Muscle of leg (tissue), 11 donors: ENCODE results near the gene ANO2. TPM values are rescaled to one million over a fixed set of nuclear protein-coding genes. Genes with fewer than 3 reads are reported as not detected.

Experiments
- DNase-seq: peaks from one replicate; pipeline ENCODE4 v3.0.0; 2013
- H3K27ac ChIP-seq: one replicate; pipeline ENCODE4 v1.5.1; 2013; ENCODE audit warnings: mild to moderate bottlenecking, low read length, control low read depth
- H3K27me3 ChIP-seq: one replicate; pipeline ENCODE4 v1.6.1; 2013; ENCODE audit warnings: low read length; ENCODE audit not compliant: control insufficient read depth, insufficient read depth
- H3K36me3 ChIP-seq: one replicate; pipeline ENCODE4 v1.6.1; 2013; ENCODE audit warnings: low read length; ENCODE audit not compliant: control insufficient read depth, insufficient read depth
- H3K4me1 ChIP-seq: one replicate; pipeline ENCODE4 v1.6.1; 2013; ENCODE audit warnings: low read length; ENCODE audit not compliant: control insufficient read depth, insufficient read depth
- H3K4me3 ChIP-seq: one replicate; pipeline ENCODE4 v1.5.1; 2013; ENCODE audit warnings: low read length, control low read depth
- H3K9me3 ChIP-seq: replicated peaks from 2 replicates; pipeline ENCODE4 v1.6.1; 2013; ENCODE audit warnings: low read depth, low read length; ENCODE audit not compliant: control insufficient read depth
- WGBS: methylation state at CpG from one replicate; pipeline ENCODE4 v1.1.5; 2013; ENCODE audit warnings: missing lambda C conversion rate; ENCODE audit not compliant: insufficient coverage; 5-methylcytosine and 5-hydroxymethylcytosine counted together
- polyA plus RNA-seq, 8 donors: library from polyadenylated mRNA; unstranded; fragments of 120-200 nt; gene quantifications; one replicate each; pipeline versions ENCODE4 v1.2.1 to v1.2.3, GENCODE V29; 2013; ENCODE audit warnings: inconsistent platforms in 1 of 8, low replicate concordance in 1 of 8; ENCODE audit not compliant: insufficient read length in 8 of 8, insufficient read depth in 1 of 8
- total RNA-seq: library from RNA; stranded (reverse); fragments of 120-200 nt; gene quantifications from one replicate; pipeline ENCODE4 v1.2.4, GENCODE V29; 2013

ANO2 gene
- total and polyA plus RNA-seq, 9 donors = 2.5 to 5.9 (median 3.5) TPM

GRCh38 chr12:5976196-5976595 is 31.1 kb upstream of the ANO2 start:
- Histone ChIP-seq H3K27ac (no peak overlapping the region), H3K27me3 (no peaks in the 10 kb centered on the region), H3K4me3 (no peak overlapping the region), H3K4me1 (no peaks in the 10 kb centered on the region), H3K36me3 (peaks cover 3% of the 10 kb centered on the region), H3K9me3 (peaks cover 2% of the 10 kb centered on the region)
- 80% methylated on average over 8 of the region's 9 CpGs for WGBS
- no peak for DNase-seq

GRCh38 chr12:5973461-5974115 is 28.5 kb upstream of the ANO2 start:
- 86% methylated on average over 7 of the region's 8 CpGs for WGBS
- H3K27ac ChIP-seq = no peak overlapping the region
- peaks cover 3% of the 10 kb centered on the region for H3K36me3 ChIP-seq
- no peak overlapping the region for H3K4me3 ChIP-seq
- no peaks in the 10 kb centered on the region for H3K9me3 ChIP-seq
- H3K4me1 ChIP-seq = no peaks in the 10 kb centered on the region
- no peak for DNase-seq
- no peaks in the 10 kb centered on the region for H3K27me3 ChIP-seq

- no peak for DNase-seq
- H3K4me1 ChIP-seq = no peaks in the 10 kb centered on the region
- WGBS = 51% methylated on average over 2 of the region's 8 CpGs
- H3K27me3 ChIP-seq = no peaks in the 10 kb centered on the region
- H3K27ac ChIP-seq = no peak overlapping the region
- H3K9me3 ChIP-seq = no peaks in the 10 kb centered on the region
- no peak overlapping the region for H3K4me3 ChIP-seq
- H3K36me3 ChIP-seq = peaks cover 3% of the 10 kb centered on the region
Observed at GRCh38 chr12:5972387-5972786, 27.3 kb upstream of the ANO2 start.

DNA sequence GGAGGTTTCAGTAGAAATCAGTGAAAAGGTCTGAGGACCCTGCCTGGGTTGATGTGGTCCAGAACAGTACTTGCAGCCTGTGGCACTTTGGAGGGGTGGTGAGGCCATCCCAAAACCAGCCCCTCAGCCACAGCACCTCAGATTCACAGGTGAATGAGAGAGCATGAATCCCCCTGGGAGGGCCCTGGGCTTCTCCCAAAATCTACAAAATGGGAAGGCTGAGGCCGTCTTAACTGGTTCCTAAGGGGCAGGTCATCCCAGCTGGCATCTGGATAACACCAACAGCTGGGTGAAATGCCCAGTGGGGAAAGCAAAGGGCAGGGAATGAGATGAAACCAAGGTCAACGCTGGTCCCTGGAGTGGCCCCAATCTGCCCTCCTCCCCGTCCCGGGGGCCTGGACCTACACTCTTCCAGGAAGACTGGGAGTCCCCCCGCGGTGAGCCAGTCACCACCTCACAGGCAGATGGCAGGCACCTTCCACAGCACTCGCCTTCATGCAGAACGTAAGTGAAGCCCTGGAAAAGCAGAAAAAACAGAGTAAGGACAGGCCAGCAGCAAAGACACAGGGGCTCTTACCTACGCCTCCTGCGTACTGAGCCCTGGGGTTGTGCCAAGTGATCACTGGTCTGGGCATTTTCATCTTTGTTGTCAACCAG is 26.3 kb upstream of the ANO2 start:
- no peak for DNase-seq
- Histone ChIP-seq H3K9me3 (no peaks in the 10 kb centered on the region), H3K27me3 (no peaks in the 10 kb centered on the region), H3K36me3 (peaks cover 3% of the 10 kb centered on the region), H3K27ac (no peak overlapping the region), H3K4me3 (no peak overlapping the region), H3K4me1 (no peaks in the 10 kb centered on the region)
- 85% methylated on average over 9 of the region's 10 CpGs for WGBS

DNA sequence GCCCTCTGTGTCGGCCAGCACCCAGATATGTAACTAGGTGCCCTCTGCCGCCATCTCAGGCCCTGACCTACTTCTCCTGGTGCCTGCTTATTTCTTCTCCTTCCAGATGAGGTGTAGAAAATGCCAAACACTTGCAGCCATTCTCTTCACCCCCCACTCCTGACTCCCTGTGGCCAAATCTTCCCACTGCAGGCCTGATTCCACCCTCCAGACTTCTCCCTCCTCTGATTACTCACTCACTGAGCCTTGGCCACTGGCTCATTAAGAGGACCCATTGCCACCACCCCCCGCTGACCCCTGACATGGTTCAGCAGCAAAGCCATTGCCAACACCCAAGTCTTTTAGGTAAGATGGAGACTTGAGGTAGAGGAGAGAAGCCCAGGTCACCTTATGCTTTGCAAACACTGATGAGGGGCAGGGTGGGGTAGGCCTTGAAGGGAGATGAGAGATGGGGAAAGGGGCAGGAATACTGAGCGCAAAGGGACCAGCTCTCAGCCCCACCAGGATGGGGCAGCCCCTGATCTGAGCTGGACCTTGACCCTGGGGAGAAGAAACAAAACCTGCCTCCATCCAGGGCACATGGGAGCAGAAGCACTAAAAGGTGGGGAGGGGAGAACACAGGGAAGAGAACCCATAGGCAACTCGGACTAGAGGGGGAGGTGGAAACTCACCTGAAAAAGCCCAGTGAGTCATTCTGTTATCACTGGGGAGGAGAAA is 25.1 kb upstream of the ANO2 start:
- 89% methylated on average over 4 of the region's 5 CpGs for WGBS
- no peaks in the 10 kb centered on the region for H3K27me3 ChIP-seq
- H3K36me3 ChIP-seq = no peaks in the 10 kb centered on the region
- no peak overlapping the region for H3K27ac ChIP-seq
- DNase-seq = no peak
- H3K4me3 ChIP-seq = no peak overlapping the region
- no peaks in the 10 kb centered on the region for H3K9me3 ChIP-seq
- no peaks in the 10 kb centered on the region for H3K4me1 ChIP-seq

- Histone ChIP-seq H3K4me3 (no peak overlapping the region), H3K4me1 (no peaks in the 10 kb centered on the region), H3K36me3 (no peaks in the 10 kb centered on the region), H3K9me3 (no peaks in the 10 kb centered on the region), H3K27me3 (no peaks in the 10 kb centered on the region), H3K27ac (no peak overlapping the region)
- no peak for DNase-seq
- WGBS = 74% methylated on average over 12 of the region's 17 CpGs
Observed at GRCh38 chr12:5969156-5969973, 24.3 kb upstream of the ANO2 start.

- no peaks in the 10 kb centered on the region for H3K36me3 ChIP-seq
Observed at GRCh38 chr12:5967645-5968415, 22.8 kb upstream of the ANO2 start.

GRCh38 chr12:5966486-5967095 is 21.5 kb upstream of the ANO2 start:
- H3K27me3 ChIP-seq = no peaks in the 10 kb centered on the region
- H3K9me3 ChIP-seq = no peaks in the 10 kb centered on the region
- no peak for DNase-seq
- H3K4me1 ChIP-seq = no peaks in the 10 kb centered on the region
- H3K4me3 ChIP-seq = no peak overlapping the region
- 72% methylated on average over 6 of the region's 11 CpGs for WGBS
- H3K27ac ChIP-seq = no peak overlapping the region
- H3K36me3 ChIP-seq = no peaks in the 10 kb centered on the region

More at GRCh38 chr12:5967645-5968415, 22.8 kb upstream of the ANO2 start:
- no peak overlapping the region for H3K27ac ChIP-seq
- WGBS = 87% methylated on average over 7 of the region's 17 CpGs
- no peaks in the 10 kb centered on the region for H3K4me1 ChIP-seq
- H3K9me3 ChIP-seq = no peaks in the 10 kb centered on the region
- no peak overlapping the region for H3K4me3 ChIP-seq
- H3K27me3 ChIP-seq = no peaks in the 10 kb centered on the region
- DNase-seq = no peak

GRCh38 chr12:5965950-5966383 is 20.9 kb upstream of the ANO2 start:
- no peak overlapping the region for H3K4me3 ChIP-seq
- WGBS = 34% methylated on average over 7 of the region's 9 CpGs
- no peaks in the 10 kb centered on the region for H3K27me3 ChIP-seq
- no peak overlapping the region for H3K27ac ChIP-seq
- DNase-seq = peak; percentile 27
- H3K9me3 ChIP-seq = no peaks in the 10 kb centered on the region
- H3K36me3 ChIP-seq = no peaks in the 10 kb centered on the region
- H3K4me1 ChIP-seq = no peaks in the 10 kb centered on the region
